Stimulated activated CD8-positive, alpha-beta memory T cell treated with anti-CD3 and anti-CD28 coated beads, Interleukin-15, amount 100 ng/mL, for 24 hours (primary cell): ENCODE data around the gene TMEM132D.

Experiments
- DNase-seq: peaks from one replicate; pipeline ENCODE4 v3.0.0-alpha.2; 2020; ENCODE audit warnings: low read depth

The TMEM132D gene

DNA sequence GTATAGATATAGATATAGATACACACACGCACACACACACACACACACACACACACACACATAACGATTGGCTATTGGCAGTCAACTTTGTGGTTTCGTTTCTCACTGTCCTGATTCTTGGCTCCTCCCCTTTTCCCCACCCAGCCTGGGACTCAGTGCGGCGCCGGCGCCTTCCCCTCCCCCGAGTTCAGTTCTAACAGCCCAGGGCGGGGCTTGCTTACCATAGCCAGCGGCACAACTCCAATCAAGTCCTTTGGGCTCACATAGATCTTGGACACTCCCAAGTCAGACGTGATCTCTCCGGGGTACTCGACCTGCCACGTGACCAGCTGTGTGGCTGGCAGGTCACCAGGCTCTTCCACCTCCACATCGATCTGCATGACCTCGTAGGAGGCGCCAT is 566.4 kb downstream of the TMEM132D start:
- DNase-seq: no peak

DNA sequence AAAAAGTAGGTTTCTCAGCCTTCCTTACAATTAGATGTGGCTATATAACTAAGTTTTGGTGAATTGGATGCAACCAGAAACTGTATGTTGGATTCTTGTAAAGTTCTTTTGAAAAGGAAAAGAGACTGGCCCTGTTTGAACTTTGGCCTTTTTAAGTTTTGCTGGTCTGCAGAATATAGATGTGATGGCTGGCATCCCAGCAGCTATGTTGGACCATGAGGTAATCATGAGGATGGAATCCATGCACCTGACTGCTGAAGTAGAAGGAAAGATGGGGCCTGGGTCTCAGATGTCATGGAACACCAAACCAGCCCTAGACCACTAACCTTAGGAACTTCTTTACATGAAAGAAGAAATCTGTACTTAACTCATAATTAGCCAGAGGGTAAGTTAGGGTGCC is 568.1 kb downstream of the TMEM132D start:
- no peak for DNase-seq

GRCh38 chr12:129332286-129332685 is 571.5 kb downstream of the TMEM132D start:
- no peak for DNase-seq

DNA sequence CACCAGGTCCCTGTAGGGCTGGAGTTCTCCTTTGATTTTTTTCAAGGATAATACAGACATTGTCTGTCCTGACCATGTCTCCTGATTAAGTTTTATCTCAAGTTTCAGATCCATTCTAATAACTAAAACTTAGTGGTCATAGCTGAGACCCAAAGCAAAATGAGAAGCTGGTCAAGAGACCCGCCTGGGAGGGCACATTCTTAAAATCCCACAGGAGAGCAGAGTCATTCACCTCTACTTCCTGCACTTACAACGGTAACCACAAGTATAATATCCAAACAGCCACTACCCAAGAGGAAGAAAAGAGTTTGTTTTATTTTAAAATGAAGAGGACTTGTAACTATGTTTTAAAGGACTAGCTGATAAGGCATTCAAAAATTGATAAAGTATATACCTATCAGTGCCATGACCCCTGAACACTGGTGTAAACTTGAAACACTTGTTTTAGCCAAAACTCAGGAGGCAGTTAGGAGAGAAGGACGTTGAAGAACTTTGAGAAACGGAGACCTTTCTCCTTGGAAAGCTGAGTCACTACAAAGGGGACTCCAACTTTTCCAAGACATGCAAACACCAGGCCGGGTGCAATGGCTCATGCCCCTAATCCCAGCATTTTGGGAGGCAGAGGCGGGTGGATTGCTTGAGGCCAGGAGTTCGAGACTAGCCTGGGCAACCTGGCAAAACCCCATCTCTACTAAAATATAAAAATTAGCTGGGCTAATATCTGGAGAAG is 572.3 kb downstream of the TMEM132D start:
- DNase-seq: no peak

- DNase-seq: no peak
Measured at GRCh38 chr12:129328235-129328634, 575.6 kb downstream of the TMEM132D start.

DNA sequence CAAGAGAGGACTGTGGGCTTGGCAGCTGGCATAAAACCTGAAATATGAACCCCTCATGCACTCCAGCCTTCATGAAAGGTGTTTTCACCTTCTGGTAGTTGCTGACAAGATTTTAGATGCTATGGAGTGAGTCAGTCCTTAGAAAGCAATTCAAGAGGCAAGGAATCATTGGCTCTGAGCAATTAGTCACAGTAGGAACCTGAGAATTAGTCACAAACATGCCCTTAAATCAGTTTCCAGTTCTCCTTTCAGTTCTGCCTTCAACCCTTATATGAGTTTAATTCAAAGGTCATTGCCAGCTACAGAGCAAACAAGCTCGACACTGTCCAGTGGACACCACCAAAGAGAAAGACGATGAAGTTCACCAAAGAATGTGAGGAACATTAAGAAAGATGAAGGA is 578.3 kb downstream of the TMEM132D start:
- DNase-seq: no peak

DNA sequence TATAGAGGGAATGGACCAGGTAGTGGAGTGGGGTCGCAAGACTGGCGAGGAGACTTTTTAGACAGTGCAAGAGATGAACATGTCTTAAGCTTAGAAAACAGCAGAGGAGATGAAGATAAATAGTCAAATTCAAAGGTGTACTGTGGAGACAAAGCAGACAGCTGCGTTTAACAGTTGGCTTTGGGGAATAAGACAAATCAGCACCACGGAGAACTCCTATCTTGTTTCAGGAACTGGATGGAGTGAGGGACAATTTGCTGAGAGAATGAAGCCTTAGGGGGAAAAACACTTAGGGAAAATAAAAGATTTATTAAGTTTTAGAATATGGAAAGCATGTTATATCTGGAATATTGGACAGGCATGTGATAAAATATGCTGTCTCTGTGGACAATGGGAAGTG is 591.8 kb downstream of the TMEM132D start:
- no peak for DNase-seq

- DNase-seq: no peak
Measured at GRCh38 chr12:129310346-129310745, 593.5 kb downstream of the TMEM132D start.

GRCh38 chr12:129305851-129306250 is 598.0 kb downstream of the TMEM132D start:
- DNase-seq: no peak

DNA sequence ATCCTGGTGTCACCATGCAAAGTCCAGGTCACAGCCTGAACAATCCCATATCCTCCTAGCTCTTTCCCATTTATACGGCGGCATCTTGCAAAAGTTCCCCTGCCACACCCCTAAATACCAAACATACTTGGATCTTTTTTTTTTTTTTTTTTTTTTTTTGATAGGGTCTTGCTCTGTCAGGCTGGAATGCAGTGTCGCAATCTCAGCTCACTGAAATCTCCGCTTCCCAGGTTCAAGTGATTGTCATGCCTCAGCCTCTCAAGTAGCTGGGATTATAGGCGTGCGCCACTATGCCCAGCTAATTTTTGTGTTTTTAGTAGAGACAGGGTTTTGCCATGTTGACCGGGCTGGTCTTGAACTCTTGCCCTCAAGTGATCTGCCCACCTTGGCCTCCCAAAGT is 599.3 kb downstream of the TMEM132D start:
- DNase-seq: no peak

DNA sequence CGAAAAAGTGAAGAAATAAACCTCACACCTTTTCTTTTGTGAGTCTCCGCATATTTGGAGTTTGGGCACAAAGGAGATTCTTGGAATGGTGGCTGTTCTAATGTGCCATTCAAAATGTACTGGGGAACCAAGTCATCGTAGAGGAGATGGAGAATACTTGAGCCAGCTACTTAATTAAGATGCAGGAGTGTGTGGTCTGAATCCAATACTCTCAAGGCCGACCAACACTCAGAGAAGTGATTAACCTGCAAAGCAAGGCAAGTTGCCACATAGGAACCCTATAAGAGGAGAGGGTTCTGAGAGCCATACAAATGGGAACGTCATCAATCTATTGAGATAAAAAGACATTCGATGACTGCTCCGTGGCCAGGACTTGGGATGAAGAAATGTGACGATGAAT is 603.8 kb downstream of the TMEM132D start:
- DNase-seq: no peak

DNA sequence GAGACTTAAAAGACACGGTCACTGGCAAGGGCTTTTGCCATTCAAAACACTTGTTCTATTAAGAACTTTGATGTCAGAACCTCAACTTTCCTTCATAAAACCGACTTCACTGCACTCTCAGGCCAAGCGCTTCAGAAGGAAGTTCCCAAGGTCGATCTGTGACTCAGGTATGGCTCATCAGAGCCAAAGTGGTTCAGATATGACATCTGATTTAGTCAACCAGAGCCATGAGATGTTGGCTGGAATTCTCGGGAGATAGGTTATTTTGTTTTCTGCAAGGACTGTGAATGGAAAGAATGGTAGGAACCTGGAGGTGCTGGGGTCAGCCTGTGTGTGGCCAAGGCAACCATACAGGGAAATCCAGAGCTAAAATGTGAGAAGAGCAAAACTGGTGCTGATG is 604.9 kb downstream of the TMEM132D start:
- DNase-seq: no peak

GRCh38 chr12:129296671-129297070 is 607.2 kb downstream of the TMEM132D start:
- DNase-seq: no peak

GRCh38 chr12:129294868-129295267 is 609.0 kb downstream of the TMEM132D start:
- no peak for DNase-seq

- no peak for DNase-seq
Measured at GRCh38 chr12:129279771-129280170, 624.1 kb downstream of the TMEM132D start.

DNA sequence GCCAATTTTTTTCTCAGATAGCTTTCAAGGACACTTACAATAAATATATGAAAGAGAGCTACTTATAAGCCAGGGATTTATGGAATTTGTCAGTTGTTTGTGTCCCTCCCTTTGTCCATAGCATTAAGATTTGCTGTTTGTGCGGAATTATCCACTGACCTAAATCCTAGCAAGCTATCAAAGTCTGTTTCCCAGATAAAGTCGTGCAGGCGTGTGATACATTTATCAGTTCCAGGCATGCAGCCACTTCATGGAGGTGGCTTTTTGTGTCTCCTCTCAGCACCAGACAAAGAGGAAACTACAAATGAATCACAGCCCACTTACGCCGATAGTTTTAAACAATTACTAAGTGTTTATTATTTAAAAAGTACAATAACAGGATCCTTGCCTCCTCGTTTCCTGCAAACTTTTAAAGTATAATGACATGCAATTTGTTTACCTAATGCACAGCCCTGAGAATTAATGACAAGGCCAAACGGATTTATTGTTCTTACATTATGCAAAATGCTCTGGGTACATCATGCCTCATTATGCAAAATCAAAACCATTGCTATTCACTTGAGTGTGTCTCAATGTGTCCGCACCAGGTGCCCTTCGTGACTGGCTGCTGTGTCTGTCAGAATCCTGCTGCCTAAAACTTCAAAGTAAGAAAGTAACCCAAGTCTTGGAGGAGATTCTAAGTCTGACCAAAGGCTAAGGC is 627.3 kb downstream of the TMEM132D start:
- no peak for DNase-seq

DNA sequence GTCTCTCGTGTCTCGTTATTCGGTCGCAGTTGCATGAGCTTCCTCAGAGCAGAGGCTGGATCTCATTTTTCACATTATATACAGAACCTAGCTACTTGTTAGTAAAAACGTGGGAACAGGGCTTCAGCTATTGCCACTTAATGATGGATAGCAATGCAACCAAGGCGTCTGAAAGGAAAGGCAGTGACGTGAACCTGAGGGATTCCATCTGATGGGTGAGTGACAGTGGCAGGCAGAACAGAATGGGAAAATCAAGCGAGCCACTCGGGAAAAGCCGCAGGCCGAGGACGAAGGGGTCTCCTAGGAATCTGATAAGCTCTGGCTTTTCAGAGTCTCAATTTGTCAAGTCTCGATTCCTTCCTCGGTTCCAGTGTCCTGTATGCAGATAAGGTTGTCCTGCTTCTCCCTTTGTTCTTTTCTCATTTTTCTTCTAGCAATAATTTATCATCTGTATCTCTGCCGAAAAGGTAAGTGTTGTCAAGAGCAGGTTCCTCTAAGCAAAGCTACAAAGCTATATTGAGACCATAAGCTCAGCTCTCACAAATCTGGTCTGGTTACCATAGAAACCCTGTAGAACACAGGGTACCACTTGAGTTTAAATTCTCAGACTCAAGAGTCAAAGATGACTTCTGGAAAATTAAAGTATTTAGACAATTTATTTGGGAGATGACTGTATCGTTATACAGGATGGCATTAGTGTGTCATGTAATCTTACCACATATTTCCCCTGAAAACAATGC is 633.9 kb downstream of the TMEM132D start:
- no peak for DNase-seq

GRCh38 chr12:129258781-129259318 is 645.0 kb downstream of the TMEM132D start:
- no peak for DNase-seq

DNA sequence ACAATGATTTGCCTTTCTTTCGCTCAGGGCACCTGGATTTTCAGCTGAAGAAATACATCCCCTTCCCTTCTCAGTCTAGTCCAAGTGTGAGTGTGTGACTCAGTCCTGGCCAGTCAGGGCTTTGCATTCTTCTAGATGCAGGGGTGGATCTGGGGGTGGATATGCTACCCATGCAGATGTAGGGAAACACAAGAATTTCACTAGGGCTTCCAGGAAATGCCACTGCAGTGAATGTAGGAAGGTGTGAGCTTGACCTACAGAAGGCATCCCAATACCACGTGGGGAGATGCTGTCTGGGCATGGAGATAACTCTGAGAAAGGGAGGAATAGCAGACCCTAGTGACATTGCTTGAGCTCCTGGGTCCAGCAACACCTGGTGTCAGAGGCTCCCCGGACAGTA is 646.3 kb downstream of the TMEM132D start:
- no peak for DNase-seq

GRCh38 chr12:129246630-129247029 is 657.2 kb downstream of the TMEM132D start:
- no peak for DNase-seq

DNA sequence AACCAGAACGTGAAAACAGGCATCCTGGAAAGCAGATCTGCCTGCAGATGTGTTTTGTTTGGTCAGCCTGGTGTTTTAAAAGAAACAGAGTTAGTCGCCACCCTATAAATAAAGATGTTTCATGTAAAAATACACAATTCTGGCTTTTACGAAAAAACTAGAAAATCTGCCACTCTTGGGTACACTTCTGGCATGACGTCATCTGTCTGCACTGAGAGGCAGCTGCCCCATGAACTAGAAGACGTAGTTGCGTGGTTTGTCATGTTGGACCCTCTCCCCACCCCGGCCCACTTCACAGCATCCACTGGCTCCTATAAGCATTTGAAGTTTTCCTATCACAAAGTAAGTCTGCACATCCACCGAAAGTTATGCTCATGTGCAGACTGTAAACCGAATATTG is 658.1 kb downstream of the TMEM132D start:
- no peak for DNase-seq

DNA sequence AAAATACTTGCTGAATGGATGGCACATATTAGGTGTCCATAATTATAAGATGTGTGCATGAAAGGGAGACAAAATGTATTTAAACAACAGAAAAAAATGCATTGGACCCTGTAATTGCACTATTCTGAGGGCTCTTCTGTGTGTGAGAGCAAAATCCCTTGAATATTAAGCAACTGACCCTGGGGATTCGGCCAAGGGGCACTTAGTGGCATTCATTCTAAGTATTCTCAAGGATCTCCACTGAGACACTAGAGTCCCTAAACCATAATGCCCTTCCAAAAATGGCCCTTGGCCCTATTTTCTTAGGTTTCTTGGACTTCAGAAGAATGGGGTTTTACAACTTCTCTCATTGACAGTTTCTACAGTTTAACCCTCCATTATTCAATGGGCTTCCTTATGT is 662.0 kb downstream of the TMEM132D start:
- no peak for DNase-seq

DNA sequence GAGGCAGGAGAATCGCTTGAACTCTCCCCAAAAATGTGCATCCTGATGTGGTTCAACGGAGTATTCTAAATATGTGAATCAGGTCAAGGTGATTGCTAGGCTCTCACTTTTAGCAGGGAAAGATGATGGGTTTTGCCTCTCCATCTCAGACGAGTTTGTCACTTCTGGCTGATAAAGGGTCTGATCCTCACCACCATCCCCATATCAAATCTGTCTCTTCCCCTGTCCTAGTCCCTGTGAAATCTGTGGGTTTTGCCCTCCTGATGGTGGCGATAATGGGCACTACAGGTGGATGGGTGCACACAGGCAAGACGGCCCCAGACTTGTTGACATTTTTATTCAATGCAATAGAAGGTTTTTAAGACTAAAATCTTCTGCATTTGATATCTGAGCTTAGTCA is 665.9 kb downstream of the TMEM132D start:
- no peak for DNase-seq
